Measurements from ENCODE around the gene PANK1.

The PANK1 gene

GRCh38 chr10:89643812-89644690 lies 991 bp downstream of the PANK1 start:
- no peak for TF ChIP-seq CTCF (IDR thresholded peaks at IDR 0.05; ENCODE audit: low read length)
- TF ChIP-seq EZH2 (IDR thresholded peaks at IDR 0.05; ENCODE audit: borderline replicate concordance, low read length): no peak
- no peaks in the 10 kb centered on the region for H3K36me3 ChIP-seq (ENCODE audit: insufficient read depth, low read length)
- H3K9ac ChIP-seq (ENCODE audit: low read length): peak overlapping the region; percentile 69
- no peaks in the 10 kb centered on the region for H3K9me2 ChIP-seq (ENCODE audit: low read depth, low read length)
- H3K27me3 ChIP-seq (ENCODE audit: insufficient read depth, low read length): no peaks in the 10 kb centered on the region
- H3K79me2 ChIP-seq (ENCODE audit: insufficient read depth, low read length): peaks cover 23% of the 10 kb centered on the region
- H3K9me3 ChIP-seq (ENCODE audit: low read length): no peaks in the 10 kb centered on the region
- peak overlapping the region; percentile 46 for H3K27ac ChIP-seq (ENCODE audit: low read depth, low read length, poor library complexity, severe bottlenecking)
- H3K4me1 ChIP-seq (ENCODE audit: insufficient read depth, low read length, severe bottlenecking): peaks cover 34% of the 10 kb centered on the region
- H3K4me2 ChIP-seq (ENCODE audit: low read length): peak overlapping the region; percentile 75
- H3F3A ChIP-seq (ENCODE audit: insufficient read depth, low read length): no peaks in the 10 kb centered on the region
- H3K4me3 ChIP-seq (ENCODE audit: low read depth, low read length, poor library complexity, severe bottlenecking): peak overlapping the region; percentile 77
- H4K20me1 ChIP-seq (ENCODE audit: insufficient read depth, low read length): no peaks in the 10 kb centered on the region
- H2AFZ ChIP-seq (ENCODE audit: low read length): no peak overlapping the region

- Histone ChIP-seq H3F3A (ENCODE audit: insufficient read depth, low read length) (no peaks in the 10 kb centered on the region), H3K9ac (ENCODE audit: low read length) (peak overlapping the region; percentile 62), H3K36me3 (ENCODE audit: insufficient read depth, low read length) (no peaks in the 10 kb centered on the region), H2AFZ (ENCODE audit: low read length) (no peak overlapping the region), H3K4me1 (ENCODE audit: insufficient read depth, low read length, severe bottlenecking) (peaks cover 34% of the 10 kb centered on the region), H3K4me3 (ENCODE audit: low read depth, low read length, poor library complexity, severe bottlenecking) (peak overlapping the region; percentile 77), H3K9me3 (ENCODE audit: low read length) (no peaks in the 10 kb centered on the region), H3K79me2 (ENCODE audit: insufficient read depth, low read length) (peaks cover 23% of the 10 kb centered on the region), H3K9me2 (ENCODE audit: low read depth, low read length) (no peaks in the 10 kb centered on the region), H3K27me3 (ENCODE audit: insufficient read depth, low read length) (no peaks in the 10 kb centered on the region), H4K20me1 (ENCODE audit: insufficient read depth, low read length) (no peaks in the 10 kb centered on the region), H3K4me2 (ENCODE audit: low read length) (peak overlapping the region; percentile 75), H3K27ac (ENCODE audit: low read depth, low read length, poor library complexity, severe bottlenecking) (peak overlapping the region; percentile 46)
- TF ChIP-seq CTCF (IDR thresholded peaks at IDR 0.05; ENCODE audit: low read length): no peak
- no peak for TF ChIP-seq EZH2 (IDR thresholded peaks at IDR 0.05; ENCODE audit: borderline replicate concordance, low read length)
Observed at GRCh38 chr10:89643431-89643811, 1.6 kb downstream of the PANK1 start.

- Histone ChIP-seq H4K20me1 (ENCODE audit: insufficient read depth, low read length) (no peaks in the 10 kb centered on the region), H3K9me2 (ENCODE audit: low read depth, low read length) (no peaks in the 10 kb centered on the region), H3K4me3 (ENCODE audit: low read depth, low read length, poor library complexity, severe bottlenecking) (no peak overlapping the region), H3F3A (ENCODE audit: insufficient read depth, low read length) (no peaks in the 10 kb centered on the region), H3K9ac (ENCODE audit: low read length) (no peak overlapping the region), H3K9me3 (ENCODE audit: low read length) (no peaks in the 10 kb centered on the region), H3K27ac (ENCODE audit: low read depth, low read length, poor library complexity, severe bottlenecking) (no peak overlapping the region), H3K79me2 (ENCODE audit: insufficient read depth, low read length) (peaks cover 23% of the 10 kb centered on the region), H3K4me1 (ENCODE audit: insufficient read depth, low read length, severe bottlenecking) (peaks cover 34% of the 10 kb centered on the region), H3K36me3 (ENCODE audit: insufficient read depth, low read length) (no peaks in the 10 kb centered on the region), H3K27me3 (ENCODE audit: insufficient read depth, low read length) (no peaks in the 10 kb centered on the region), H3K4me2 (ENCODE audit: low read length) (no peak overlapping the region; the same call in 1 of the 2 replicates), H2AFZ (ENCODE audit: low read length) (no peak overlapping the region)
- TF ChIP-seq CTCF (IDR thresholded peaks at IDR 0.05; ENCODE audit: low read length): no peak
- no peak for TF ChIP-seq EZH2 (IDR thresholded peaks at IDR 0.05; ENCODE audit: borderline replicate concordance, low read length)
Observed at GRCh38 chr10:89642193-89642592, 2.8 kb downstream of the PANK1 start.

Measured in OCI-LY1 (cell line).